OCI-LY7 (cell line): ENCODE measurements around the gene ACBD6. TPM values are rescaled to one million over a fixed set of nuclear protein-coding genes. Genes with fewer than 3 reads are reported as not detected.

Experiments
- BruUV-seq: library from RNA; stranded (reverse); fragments of 400-500 nt; replicated peaks from 2 replicates; lab custom pipeline; 2021; lab: Mats Ljungman, UMichigan
- CTCF ChIA-PET: fragments of 300-600 bp; sonication (Branson Sonifier 250); formaldehyde crosslinking; loops from one replicate; lab custom pipeline; 2022; ENCODE audit warnings: antibody characterized with exemption; ENCODE audit not compliant: unreplicated experiment; lab: Charles Lee
- POLR2A ChIA-PET: fragments of 300-600 bp; sonication (Branson Sonifier 250); formaldehyde crosslinking; loops from one replicate; lab custom pipeline; 2022; ENCODE audit warnings: antibody characterized with exemption; lab: Charles Lee
- DNase-seq: peaks from one replicate; pipeline ENCODE4 v3.0.0-alpha.2; 2015; ENCODE audit warnings: low spot score
- H2AFZ ChIP-seq: fragments of 200-600 bp; sonication (generic), shearing (Covaris generic); 2 replicates; pipeline ENCODE4 v1.6.1; 2014; ENCODE audit warnings: mild to moderate bottlenecking, antibody characterized with exemption, low read length, moderate library complexity
- H3K27ac ChIP-seq: fragments of 200-600 bp; sonication (generic); 2 replicates; pipeline ENCODE4 v1.5.1; 2014; ENCODE audit warnings: mixed run types, low read depth, mild to moderate bottlenecking, moderate library complexity, low read length, inconsistent platforms; ENCODE audit not compliant: poor library complexity, severe bottlenecking
- H3K36me3 ChIP-seq: fragments of 200-600 bp; sonication (generic); 2 replicates; pipeline ENCODE4 v1.6.1; 2014; ENCODE audit warnings: mild to moderate bottlenecking, antibody characterized with exemption, low read length, moderate library complexity, mixed read lengths; ENCODE audit not compliant: insufficient read depth
- H3K4me1 ChIP-seq: fragments of 200-600 bp; sonication (generic); 2 replicates; pipeline ENCODE4 v1.5.1; 2014; ENCODE audit warnings: mild to moderate bottlenecking, low read length; ENCODE audit not compliant: insufficient read depth, poor library complexity, severe bottlenecking
- H3K4me2 ChIP-seq: fragments of 200-600 bp; sonication (generic); 2 replicates; pipeline ENCODE4 v1.6.1; 2014; ENCODE audit warnings: mild to moderate bottlenecking, low read length
- H3K4me3 ChIP-seq: fragments of 200-600 bp; sonication (generic); 2 replicates; pipeline ENCODE4 v1.5.1; 2014; ENCODE audit warnings: mild to moderate bottlenecking, low read depth, low read length; ENCODE audit not compliant: poor library complexity, severe bottlenecking
- H3K79me2 ChIP-seq: fragments of 200-600 bp; sonication (generic); 2 replicates; pipeline ENCODE4 v1.6.1; 2016; ENCODE audit warnings: low read depth, mild to moderate bottlenecking, low read length, moderate library complexity, mixed read lengths; ENCODE audit not compliant: insufficient read depth
- H3K9me2 ChIP-seq: fragments of 200-600 bp; sonication (generic); 2 replicates; pipeline ENCODE4 v1.6.1; 2016; ENCODE audit warnings: mild to moderate bottlenecking, low read length, mixed read lengths; ENCODE audit not compliant: insufficient read depth
- H3K9me3 ChIP-seq: fragments of 200-600 bp; sonication (generic); 2 replicates; pipeline ENCODE4 v1.6.1; 2014; ENCODE audit warnings: mild to moderate bottlenecking, mixed run types, low read length, mixed read lengths
- H4K20me1 ChIP-seq: fragments of 200-600 bp; sonication (generic); 2 replicates; pipeline ENCODE4 v1.6.1; 2014; ENCODE audit warnings: mild to moderate bottlenecking, antibody characterized with exemption, low read length, moderate library complexity, mixed read lengths; ENCODE audit not compliant: insufficient read depth
- CTCF ChIP-seq: fragments of 200-600 bp; sonication (generic); conservative IDR thresholded peaks from 2 replicates; pipeline ENCODE4 v1.5.1; 2014; ENCODE audit warnings: mild to moderate bottlenecking, antibody characterized with exemption, low read length, moderate library complexity, mixed read lengths
- EZH2phosphoT487 ChIP-seq: fragments of 200-600 bp; sonication (generic); IDR thresholded peaks from 2 replicates; pipeline ENCODE4 v1.6.1; 2018; ENCODE audit warnings: low read depth, borderline replicate concordance, mild to moderate bottlenecking, mixed run types, antibody characterized with exemption, low read length, moderate library complexity, mixed read lengths
- intact Hi-C: fragments of 100-400 bp; cut with micrococcal nuclease; formaldehyde crosslinking; loops from one replicate; pipeline ENCODE4 v1.10.0; 2022; ENCODE audit not compliant: unreplicated experiment
- total RNA-seq, 2 experiments: library from RNA; depleted of rRNA in 1 of 2; stranded (reverse); fragments of >200 nt in 1 of 2; shearing (Covaris generic) in 1 of 2; gene quantifications; 2 replicates each; pipeline ENCODE4 v1.2.3, GENCODE V29; 2014 to 2022

The ACBD6 gene
- total RNA-seq, 2 experiments from 2014 or later, result 61.2 to 78.4 TPM

DNA sequence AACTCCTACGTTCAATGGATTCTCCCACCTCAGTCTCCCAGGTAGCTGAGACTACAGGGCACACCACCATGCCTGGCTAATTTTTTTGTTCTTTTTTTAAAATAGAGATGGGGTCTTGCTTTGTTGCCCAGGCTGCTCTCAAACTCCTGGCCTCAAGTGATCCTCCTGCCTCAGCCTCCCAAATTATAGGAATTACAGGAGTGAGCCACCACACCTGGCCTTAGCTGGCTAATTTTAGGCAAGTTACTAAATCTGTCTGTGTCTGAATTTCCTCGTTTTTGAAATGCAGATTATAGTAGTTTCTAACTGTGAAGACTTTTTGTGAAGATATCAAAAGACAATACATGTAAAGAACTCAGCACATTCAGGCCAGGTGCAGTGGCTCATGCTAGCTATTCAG lies 13.7 kb downstream of the ACBD6 start:
- H3K9me2 ChIP-seq, result no peaks in the 10 kb centered on the region
- no peak for TF ChIP-seq EZH2phosphoT487
- TF ChIP-seq CTCF, result no peak
- ChIA-PET CTCF (no interaction called here), POLR2A (interaction anchor here (0.7 to 1.4 kb wide), 2 partner anchors 14 to 123 kb away, joined by 3 to 4 read pairs; partner anchors contain the start of gene ACBD6)
- H3K9me3 ChIP-seq, result no peaks in the 10 kb centered on the region
- DNase-seq, result no peak
- no peak overlapping the region for H3K4me3 ChIP-seq
- H3K79me2 ChIP-seq, result no peaks in the 10 kb centered on the region; the same call in 1 of the 2 replicates
- no peak overlapping the region for H2AFZ ChIP-seq
- peaks cover 81% of the 10 kb centered on the region for H3K36me3 ChIP-seq
- no peak overlapping the region for H3K27ac ChIP-seq
- intact Hi-C loops, result no loop called here
- H4K20me1 ChIP-seq, result no peaks in the 10 kb centered on the region
- no peak overlapping the region for H3K4me2 ChIP-seq
- peaks cover 4% of the 10 kb centered on the region for H3K4me1 ChIP-seq
- BruUV-seq, result no TSS peak

- no TSS peak for BruUV-seq
- DNase-seq, result no peak
- Histone ChIP-seq H3K79me2 (peaks cover 4% of the 10 kb centered on the region; the same call in 1 of the 2 replicates), H3K4me1 (peaks cover 4% of the 10 kb centered on the region), H3K9me2 (no peaks in the 10 kb centered on the region), H3K9me3 (no peaks in the 10 kb centered on the region), H3K36me3 (peaks cover 66% of the 10 kb centered on the region), H3K27ac (no peak overlapping the region), H3K4me3 (no peak overlapping the region), H2AFZ (no peak overlapping the region), H4K20me1 (no peaks in the 10 kb centered on the region), H3K4me2 (no peak overlapping the region)
- ChIA-PET POLR2A (interaction anchor here (0.5 to 1.1 kb wide), 3 partner anchors 16 to 225 kb away, joined by 3 to 4 read pairs (median 3); no protein-coding TSS in a partner anchor), CTCF (no interaction called here)
- intact Hi-C loops, result no loop called here
- no peak for TF ChIP-seq EZH2phosphoT487
- no peak for TF ChIP-seq CTCF
Observed at GRCh38 chr1:180486092-180486491, 16.3 kb downstream of the ACBD6 start.

GRCh38 chr1:180484490-180484889 lies 17.9 kb downstream of the ACBD6 start:
- no peak for DNase-seq
- peaks cover 4% of the 10 kb centered on the region for H3K4me1 ChIP-seq
- no TSS peak for BruUV-seq
- H3K79me2 ChIP-seq, result peaks cover 4% of the 10 kb centered on the region; the same call in 1 of the 2 replicates
- no peaks in the 10 kb centered on the region for H3K9me2 ChIP-seq
- no peak overlapping the region for H3K4me3 ChIP-seq
- H3K4me2 ChIP-seq, result no peak overlapping the region
- CTCF ChIA-PET, result no interaction called here
- TF ChIP-seq CTCF, result no peak
- no peak for TF ChIP-seq EZH2phosphoT487
- H3K36me3 ChIP-seq, result peaks cover 64% of the 10 kb centered on the region
- POLR2A ChIA-PET, result no interaction called here
- no peak overlapping the region for H2AFZ ChIP-seq
- no peaks in the 10 kb centered on the region for H4K20me1 ChIP-seq
- no peaks in the 10 kb centered on the region for H3K9me3 ChIP-seq
- no peak overlapping the region for H3K27ac ChIP-seq
- intact Hi-C loops, result no loop called here
